Measurements from ENCODE around the gene CDCP2.
"Not testable (repeated sequence)": the region's sequence is repeated elsewhere in the genome, so short reads cannot be mapped to it uniquely, and the experiment has no call there.

Gene CDCP2

GRCh38 chr1:54167422-54168139 lies 14.8 kb upstream of the CDCP2 start:
- no peak for DNase-seq

DNA sequence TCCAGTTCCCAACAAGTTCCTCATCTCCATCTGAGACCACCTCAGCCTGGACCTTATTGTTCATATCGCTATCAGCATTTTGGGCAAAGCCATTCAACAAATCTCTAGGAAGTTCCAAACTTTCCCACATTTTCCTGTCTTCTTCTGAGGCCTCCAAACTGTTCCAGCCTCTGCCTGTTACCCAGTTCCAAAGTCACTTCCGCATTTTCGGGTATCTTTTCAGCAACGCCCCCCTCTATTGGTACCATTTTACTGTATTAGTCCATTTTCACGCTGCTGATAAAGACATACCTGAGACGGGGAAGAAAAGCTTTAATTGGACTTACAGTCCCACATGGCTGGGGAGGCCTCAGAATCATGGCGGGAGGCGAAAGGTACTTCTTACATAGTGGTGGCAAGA lies 13.6 kb upstream of the CDCP2 start:
- DNase-seq, result not testable (repeated sequence)

GRCh38 chr1:54165146-54165545 lies 12.3 kb upstream of the CDCP2 start:
- DNase-seq, result no peak

- no peak for DNase-seq
These were observed 10.8 kb upstream of the CDCP2 start for GRCh38 chr1:54163573-54163972.

GRCh38 chr1:54163051-54163450 lies 10.3 kb upstream of the CDCP2 start:
- DNase-seq, result no peak

DNA sequence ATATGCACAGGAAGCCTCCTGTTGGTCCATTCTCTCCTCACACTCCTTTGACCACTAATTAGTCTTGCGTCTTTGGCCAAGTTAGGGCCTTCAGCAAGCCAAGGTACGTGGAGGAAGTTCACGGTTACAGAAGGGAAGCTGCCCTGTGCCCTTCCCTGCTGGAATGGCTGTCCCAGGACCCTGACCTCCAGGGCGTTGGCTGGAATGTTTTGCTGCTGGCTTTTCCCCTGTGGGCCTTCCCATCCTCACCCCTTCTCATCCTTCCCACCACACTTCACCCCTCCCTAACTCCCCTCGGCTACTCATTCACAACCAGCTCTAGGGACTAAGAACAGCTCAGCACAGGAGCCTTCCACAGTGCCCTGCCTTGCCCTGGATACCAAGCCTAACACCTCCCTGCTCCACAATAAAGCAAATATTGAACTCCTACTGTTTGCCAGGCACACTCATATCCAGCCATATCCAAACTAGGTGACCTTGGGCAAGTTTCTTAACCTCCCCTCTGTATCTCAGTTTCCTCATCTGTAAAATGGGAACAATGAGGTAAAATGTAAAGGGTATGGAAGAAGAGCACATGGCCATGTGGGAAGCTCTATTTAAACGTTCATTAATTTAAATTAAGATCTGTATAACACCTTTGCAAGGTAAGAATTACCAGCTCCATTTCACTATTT lies 8.8 kb upstream of the CDCP2 start:
- no peak for DNase-seq

GRCh38 chr1:54160351-54160750 lies 7.6 kb upstream of the CDCP2 start:
- DNase-seq, result no peak

DNA sequence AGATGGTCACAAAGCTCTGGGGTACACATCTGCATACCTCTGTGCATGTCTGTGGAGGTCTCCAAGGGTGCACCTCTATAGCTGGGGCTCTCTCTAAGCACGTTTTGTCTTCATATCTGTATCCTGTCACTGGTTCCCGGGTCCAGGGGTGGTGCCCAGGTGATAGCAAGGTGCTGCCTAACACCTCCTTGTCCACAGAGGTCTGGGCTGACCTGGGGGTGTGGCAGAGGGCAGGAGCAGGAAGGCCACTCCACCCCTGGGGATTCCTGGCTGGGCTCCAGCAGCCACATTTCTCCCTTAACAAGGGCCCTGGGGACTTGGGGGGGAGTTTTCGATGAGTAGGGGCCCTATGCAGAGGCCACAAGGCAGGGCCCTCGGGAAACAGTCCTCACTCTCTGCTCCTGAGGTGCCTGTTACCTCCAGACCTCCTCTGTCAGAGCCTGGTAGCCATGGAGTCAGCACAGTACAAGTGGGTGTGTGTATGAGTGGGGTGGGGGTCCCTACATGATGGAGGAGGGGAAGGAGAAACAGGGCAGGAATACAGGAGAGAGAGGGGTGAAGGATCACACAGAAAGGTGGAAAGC lies 7.0 kb upstream of the CDCP2 start:
- DNase-seq, result no peak

DNA sequence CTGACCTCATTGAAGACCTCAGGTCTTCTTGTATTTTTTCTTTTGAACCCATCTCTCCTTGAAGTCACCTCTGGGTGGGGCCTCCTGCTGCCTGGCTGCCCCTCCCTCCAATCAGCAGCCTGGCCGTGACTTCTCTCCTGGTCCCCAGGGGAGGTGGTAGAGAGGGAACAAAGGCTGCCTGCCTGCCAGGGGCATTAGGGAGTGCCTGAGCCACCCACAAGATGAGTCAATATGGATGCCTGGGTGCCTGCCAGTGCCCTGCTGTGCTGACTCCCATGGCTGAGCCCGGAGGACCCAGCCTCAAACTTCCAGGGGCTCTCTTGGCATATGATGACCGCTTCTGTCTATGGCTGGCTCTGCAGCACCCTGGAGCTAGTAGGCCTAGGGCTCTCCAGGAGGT lies 5.3 kb upstream of the CDCP2 start:
- no peak for DNase-seq

DNA sequence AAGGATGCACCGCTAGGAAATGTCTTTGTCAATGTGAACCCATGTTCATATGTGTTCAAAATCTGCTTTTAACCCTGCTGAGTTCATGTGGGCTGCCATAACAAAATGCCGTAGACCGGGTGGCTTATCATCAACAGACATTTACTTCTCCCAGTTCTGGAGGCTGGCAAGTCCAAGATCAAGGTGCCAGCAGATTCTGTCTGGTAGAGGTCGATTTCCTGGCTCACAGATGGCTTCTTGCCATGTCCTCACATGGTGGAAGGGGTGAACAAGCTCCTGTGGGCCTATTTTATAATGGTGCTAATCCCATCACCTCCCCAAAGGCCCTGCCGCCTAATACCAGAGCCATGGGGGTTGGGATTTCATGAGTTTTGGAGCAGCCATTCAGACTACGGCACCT lies 4.6 kb upstream of the CDCP2 start:
- no peak for DNase-seq

DNA sequence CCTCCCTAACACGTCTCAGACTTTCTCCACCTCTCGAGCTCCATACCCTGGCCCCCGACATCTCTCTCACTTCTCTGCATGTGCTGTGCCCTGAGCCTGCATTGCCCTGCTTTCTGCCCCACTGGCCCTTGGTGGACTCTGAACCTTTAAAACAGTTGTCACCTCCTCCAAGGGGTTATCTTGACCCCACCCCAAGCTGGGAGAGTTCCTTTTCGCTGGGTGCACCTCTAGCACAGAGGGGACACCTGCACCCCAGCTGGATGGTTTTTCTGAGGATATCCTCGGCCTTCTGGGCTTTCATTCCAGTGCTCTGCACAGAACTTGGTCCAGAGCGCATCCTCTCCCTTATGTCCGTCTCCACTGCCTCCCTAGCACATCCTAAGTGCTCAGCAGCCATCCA lies 4.2 kb upstream of the CDCP2 start:
- DNase-seq, result no peak

DNA sequence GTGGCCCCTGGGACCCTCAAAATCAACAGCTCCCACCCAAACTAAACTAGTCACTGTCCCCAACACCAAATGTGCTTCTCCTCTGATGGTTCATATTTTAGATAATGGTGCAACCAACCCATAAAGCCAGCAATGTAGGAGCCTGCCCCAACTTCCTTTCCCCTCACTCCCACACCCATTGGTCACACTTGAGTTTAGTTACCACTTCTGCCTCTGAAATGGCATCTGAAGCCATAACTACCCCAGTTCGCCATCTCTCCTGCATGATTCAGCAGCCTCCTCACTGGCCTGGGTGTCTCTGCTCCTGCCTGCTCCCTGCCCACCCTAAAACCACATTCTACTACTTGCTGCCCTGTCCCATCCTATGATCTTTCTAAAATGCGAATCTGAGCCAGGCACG lies 3.4 kb upstream of the CDCP2 start:
- no peak for DNase-seq

GRCh38 chr1:54153535-54154439 lies 987 bp upstream of the CDCP2 start:
- no peak for DNase-seq

DNA sequence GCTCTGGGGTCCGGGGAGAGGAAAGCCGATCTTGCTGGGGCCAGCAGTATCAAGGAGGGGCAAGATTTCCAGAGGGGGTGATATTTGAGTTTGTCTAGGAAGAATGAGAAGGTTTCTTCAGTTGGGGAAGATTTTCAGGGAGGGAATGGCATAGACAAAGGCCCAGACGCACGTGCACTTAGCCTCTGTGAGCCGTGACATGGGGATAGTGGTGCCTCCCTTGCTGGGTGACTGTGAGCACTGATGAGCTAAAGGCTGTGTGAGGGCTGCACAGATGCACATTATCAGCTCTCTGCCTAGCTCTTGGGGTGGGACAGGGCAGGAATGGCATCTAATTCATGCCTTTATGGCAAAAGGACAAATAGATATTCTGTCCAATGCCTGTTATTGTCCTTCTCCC lies 1.8 kb downstream of the CDCP2 start:
- no peak for DNase-seq

DNA sequence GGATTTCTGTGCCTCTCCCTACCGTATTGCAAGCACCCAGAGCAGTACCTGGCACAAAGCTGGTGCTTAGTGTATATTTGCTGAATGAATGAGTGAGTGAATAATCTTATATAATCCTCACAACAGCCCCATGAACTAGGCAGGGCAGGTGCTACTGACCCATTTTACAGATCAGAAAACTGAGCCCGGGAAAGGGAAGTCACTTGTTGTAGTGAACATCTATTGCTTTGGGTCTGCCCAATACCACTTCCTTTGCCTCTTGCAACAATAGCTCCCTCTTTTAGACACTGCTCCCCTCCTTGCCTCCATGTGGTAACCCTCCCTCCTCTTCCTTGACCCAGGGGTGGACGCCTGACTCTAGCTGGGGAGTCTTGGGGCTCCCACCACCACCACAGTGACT lies 3.1 kb downstream of the CDCP2 start:
- DNase-seq, result no peak

- no peak for DNase-seq
These were observed 8.4 kb downstream of the CDCP2 start for GRCh38 chr1:54144366-54144765.

- no peak for DNase-seq
These were observed 10.5 kb downstream of the CDCP2 start for GRCh38 chr1:54142146-54142900.

GRCh38 chr1:54139711-54140110 lies 13.1 kb downstream of the CDCP2 start:
- no peak for DNase-seq

GRCh38 chr1:54138994-54139393 lies 13.8 kb downstream of the CDCP2 start:
- no peak for DNase-seq

DNA sequence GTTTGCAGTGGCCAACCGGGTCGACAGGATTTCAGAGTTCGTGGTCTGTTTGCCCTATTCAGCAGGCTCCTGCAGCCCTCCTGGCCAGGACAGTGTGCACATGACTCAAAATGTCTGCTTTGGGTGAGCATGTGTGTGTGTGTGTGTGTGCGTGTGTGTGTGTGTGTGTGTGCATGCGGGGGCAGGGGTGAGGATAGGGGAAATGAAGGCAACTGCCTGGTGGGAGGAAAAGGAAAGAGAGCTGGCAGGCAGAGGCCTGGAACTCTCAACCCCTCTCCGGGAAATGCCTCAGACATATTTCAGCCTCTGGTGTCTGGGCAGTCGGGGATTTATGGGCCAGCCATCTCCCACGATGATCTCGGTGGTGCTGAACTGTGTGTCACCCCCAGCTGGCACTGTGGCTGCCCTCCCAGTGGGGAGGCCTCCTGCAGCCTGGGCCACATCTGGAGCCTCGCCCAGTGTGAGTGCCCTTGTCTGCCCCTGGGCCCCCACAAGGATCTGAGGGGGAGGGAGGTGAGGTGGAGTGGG lies 15.2 kb downstream of the CDCP2 start:
- no peak for DNase-seq

DNA sequence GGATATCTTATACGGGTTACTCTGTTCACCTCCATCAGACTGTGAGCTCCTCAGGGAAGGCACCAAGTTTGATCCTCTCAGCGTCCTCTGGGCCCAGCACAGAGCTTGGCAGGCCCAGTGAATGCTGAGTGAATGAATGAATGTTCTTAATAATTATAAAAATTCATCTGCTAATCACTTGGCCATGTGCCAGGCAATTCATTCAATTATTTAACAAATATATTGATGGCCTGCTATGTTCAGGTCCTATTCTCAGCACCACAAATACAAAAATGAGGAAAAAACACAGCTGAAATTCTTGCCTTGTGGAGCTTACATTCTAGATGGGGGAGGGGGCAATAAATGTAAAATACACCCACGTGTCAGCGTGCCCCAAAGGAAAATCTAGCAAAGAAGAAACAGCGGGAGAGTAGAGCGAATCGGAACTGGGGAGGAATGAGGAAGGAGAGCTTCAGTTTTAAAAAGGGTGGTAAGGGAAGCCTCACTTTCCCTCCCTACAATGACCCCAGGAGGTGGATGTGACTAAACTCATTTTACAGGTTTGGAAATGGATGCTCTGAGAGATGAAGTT lies 15.8 kb downstream of the CDCP2 start:
- DNase-seq, result no peak

DNA sequence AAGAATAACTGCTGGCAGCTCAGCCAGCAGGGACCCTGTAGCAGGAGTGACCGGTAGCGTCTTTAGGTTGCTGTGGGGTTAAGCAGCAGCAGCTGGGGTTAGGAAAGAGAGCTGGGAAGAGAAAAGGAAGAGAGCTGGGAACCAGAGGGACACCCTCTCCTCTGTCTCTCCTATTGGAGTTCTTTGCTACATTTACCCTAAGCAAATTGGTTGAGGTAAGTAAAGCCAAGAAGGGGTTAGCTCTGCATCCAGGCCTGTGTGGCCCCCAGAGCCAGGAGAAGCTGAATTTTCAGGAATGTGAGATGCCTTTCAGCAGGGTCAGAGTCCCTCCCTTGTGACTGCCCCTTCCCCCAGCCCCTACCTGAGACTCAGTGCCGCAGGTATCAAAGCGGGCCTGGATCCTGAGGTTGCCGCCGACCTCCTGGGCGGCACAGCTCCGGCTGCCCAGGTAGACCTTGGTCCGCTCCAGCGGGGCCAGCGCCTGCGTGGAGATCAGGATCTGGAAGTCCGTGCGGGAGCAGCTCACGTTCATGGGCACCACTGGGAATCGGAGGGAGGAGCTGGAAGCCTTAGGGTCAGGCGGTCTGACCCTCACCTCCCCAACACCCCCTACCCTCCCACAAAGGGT lies 16.4 kb downstream of the CDCP2 start:
- DNase-seq, result no peak

Measured in NCI-H2029 treated with DMSO at 0.1 percent for 48 hours (cell line).